Esophagus muscularis mucosa (tissue), 4 donors: ENCODE results near the gene TRPV6. TPM values are rescaled to one million over a fixed set of nuclear protein-coding genes. Genes with fewer than 3 reads are reported as not detected.

Experiments used
- DNase-seq: peaks from one replicate; pipeline ENCODE4 v3.0.0-alpha.2; 2017; ENCODE audit errors: extremely low spot score
- H3K27ac ChIP-seq, 4 donors: fragments of 200-600 bp; sonication (generic); replicated peaks in 1 of 4; 1 replicate in 3 of 4; 2 replicates in 1 of 4; pipeline ENCODE4 v1.5.1; 2016 to 2019; ENCODE audit warnings: mild to moderate bottlenecking in 1 of 4
- H3K27me3 ChIP-seq, 4 donors: fragments of 200-600 bp; sonication (generic); one replicate each; pipeline versions ENCODE4 v1.5.1 to v1.6.0; 2016 to 2019
- H3K36me3 ChIP-seq, 4 donors: fragments of 200-600 bp; sonication (generic); one replicate each; pipeline ENCODE4 v1.5.1; 2016 to 2019
- H3K4me1 ChIP-seq, 4 donors: fragments of 200-600 bp; sonication (generic); one replicate each; pipeline ENCODE4 v1.5.1; 2016 to 2019
- H3K4me3 ChIP-seq, 4 donors: fragments of 200-600 bp; sonication (generic); 1 replicate in 2 of 4; 2 replicates in 2 of 4; pipeline ENCODE4 v1.5.1; 2016 to 2019; ENCODE audit warnings: mild to moderate bottlenecking in 4 of 4, moderate library complexity in 1 of 4
- H3K9me3 ChIP-seq, 4 donors: fragments of 200-600 bp; sonication (generic); 1 replicate in 3 of 4; 2 replicates in 1 of 4; pipeline ENCODE4 v1.5.1; 2016 to 2019
- EP300 ChIP-seq: sonication (generic); formaldehyde crosslinking; IDR thresholded peaks from one replicate; pipeline ENCODE4 v1.6.1; 2017; ENCODE audit warnings: antibody characterized with exemption
- POLR2A ChIP-seq: fragments of 450-650 bp; IDR thresholded peaks from one replicate; pipeline ENCODE4 v1.6.1; 2017; ENCODE audit warnings: antibody characterized with exemption, moderate library complexity, mild to moderate bottlenecking, low read depth
- POLR2AphosphoS5 ChIP-seq, 2 donors: sonication (generic); formaldehyde crosslinking; IDR thresholded peaks; one replicate each; pipeline ENCODE4 v1.6.1; 2017; ENCODE audit warnings: antibody characterized with exemption in 2 of 2
- WGBS: methylation state at CpG from one replicate; pipeline ENCODE4 v1.1.5; 2018; 5-methylcytosine and 5-hydroxymethylcytosine counted together
- intact Hi-C: fragments of 100-400 bp; cut with DNase I; formaldehyde crosslinking; loops from one replicate; pipeline ENCODE4 v1.15.1; 2023
- total RNA-seq, 4 donors: library from RNA; depleted of rRNA; stranded (reverse); fragments of >200 nt; gene quantifications; one replicate each; pipeline versions ENCODE4 v1.1.0 to v1.2.1, GENCODE V29; 2016
- TF ChIP-seq, protein P1 (sequence below), 3 experiments: fragments of 200-600 bp in 2 of 3; fragments of 450-650 bp in 1 of 3; sonication (generic) in 2 of 3; IDR thresholded peaks; one replicate each; pipeline ENCODE4 v1.5.1; 2017 to 2019; ENCODE audit warnings: antibody characterized with exemption in 3 of 3, mild to moderate bottlenecking in 2 of 3, moderate library complexity in 1 of 3

The TRPV6 gene
- total RNA-seq, 4 donors from 2014 or later: not detected

GRCh38 chr7:142884286-142884640 lies 1.3 kb downstream of the TRPV6 start:
- intact Hi-C loops: no loop called here
- H3K4me1 ChIP-seq: no peaks in the 10 kb centered on the region
- no peak overlapping the region for H3K27ac ChIP-seq
- H3K27me3 ChIP-seq: peaks cover 0 to 62% (median 0%) of the 10 kb centered on the region in 4 donors
- no peak for DNase-seq
- H3K4me3 ChIP-seq: no peak overlapping the region
- WGBS: 73% methylated on average over 3 of the region's 4 CpGs
- TF ChIP-seq EP300: no peak
- TF ChIP-seq POLR2AphosphoS5 (IDR thresholded peaks at IDR 0.05): no peak
- no peak for TF ChIP-seq POLR2A
- no peaks in the 10 kb centered on the region for H3K9me3 ChIP-seq
- no peaks in the 10 kb centered on the region for H3K36me3 ChIP-seq

DNA sequence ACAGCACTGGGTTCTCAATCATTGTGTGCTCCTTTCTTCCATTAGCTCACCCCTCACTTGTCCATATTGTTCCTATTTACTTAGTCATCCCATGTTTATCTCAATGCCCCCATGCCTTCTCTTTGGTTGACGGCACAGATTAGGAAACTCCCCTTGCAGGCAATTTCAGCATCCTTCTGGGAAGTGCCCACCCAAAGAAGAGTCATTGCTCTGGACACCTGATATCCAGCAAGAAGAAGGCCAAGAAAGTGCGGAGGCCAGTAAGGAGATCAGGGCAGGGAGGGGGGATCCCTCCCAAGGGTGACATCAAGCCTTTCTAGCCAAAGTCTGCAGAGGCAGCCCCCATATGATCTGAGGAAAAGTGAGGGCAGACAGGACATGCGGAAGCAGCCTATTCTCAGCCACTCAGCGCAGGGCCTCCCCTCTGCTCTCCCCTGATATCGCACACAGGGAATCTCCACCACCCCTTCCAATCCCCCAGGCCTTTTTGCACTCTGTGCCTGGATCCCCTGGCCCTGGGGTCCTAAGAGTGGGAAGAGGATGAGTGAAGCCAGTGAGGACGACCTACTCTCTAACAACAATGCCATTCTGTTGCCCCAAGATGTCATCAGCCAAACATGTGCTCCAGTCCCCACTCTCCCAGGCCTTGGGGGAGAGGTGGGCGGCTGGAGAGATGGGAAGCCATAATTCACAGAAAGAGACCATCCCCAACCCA lies 1.8 kb downstream of the TRPV6 start:
- H3K27me3 ChIP-seq: peaks cover 0 to 57% (median 0%) of the 10 kb centered on the region in 4 donors
- no peaks in the 10 kb centered on the region for H3K36me3 ChIP-seq
- H3K9me3 ChIP-seq: no peaks in the 10 kb centered on the region
- no peak overlapping the region for H3K4me3 ChIP-seq
- intact Hi-C loops: no loop called here
- TF ChIP-seq EP300: no peak
- no peak for TF ChIP-seq POLR2AphosphoS5 (IDR thresholded peaks at IDR 0.05)
- TF ChIP-seq POLR2A: no peak
- TF ChIP-seq, protein P1, sequence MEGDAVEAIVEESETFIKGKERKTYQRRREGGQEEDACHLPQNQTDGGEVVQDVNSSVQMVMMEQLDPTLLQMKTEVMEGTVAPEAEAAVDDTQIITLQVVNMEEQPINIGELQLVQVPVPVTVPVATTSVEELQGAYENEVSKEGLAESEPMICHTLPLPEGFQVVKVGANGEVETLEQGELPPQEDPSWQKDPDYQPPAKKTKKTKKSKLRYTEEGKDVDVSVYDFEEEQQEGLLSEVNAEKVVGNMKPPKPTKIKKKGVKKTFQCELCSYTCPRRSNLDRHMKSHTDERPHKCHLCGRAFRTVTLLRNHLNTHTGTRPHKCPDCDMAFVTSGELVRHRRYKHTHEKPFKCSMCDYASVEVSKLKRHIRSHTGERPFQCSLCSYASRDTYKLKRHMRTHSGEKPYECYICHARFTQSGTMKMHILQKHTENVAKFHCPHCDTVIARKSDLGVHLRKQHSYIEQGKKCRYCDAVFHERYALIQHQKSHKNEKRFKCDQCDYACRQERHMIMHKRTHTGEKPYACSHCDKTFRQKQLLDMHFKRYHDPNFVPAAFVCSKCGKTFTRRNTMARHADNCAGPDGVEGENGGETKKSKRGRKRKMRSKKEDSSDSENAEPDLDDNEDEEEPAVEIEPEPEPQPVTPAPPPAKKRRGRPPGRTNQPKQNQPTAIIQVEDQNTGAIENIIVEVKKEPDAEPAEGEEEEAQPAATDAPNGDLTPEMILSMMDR (IDR thresholded peaks at IDR 0.05): no peak
- no peak for DNase-seq
- H3K27ac ChIP-seq: no peak overlapping the region
- H3K4me1 ChIP-seq: no peaks in the 10 kb centered on the region
- 63% methylated on average over 3 of the region's 7 CpGs for WGBS

GRCh38 chr7:142883145-142883544 lies 2.4 kb downstream of the TRPV6 start:
- DNase-seq: no peak
- H3K4me1 ChIP-seq: no peaks in the 10 kb centered on the region
- H3K9me3 ChIP-seq: no peaks in the 10 kb centered on the region
- WGBS: 88% methylated on average over 10 of the region's 10 CpGs
- H3K4me3 ChIP-seq: no peak overlapping the region
- H3K27ac ChIP-seq: no peak overlapping the region
- no peaks in the 10 kb centered on the region for H3K36me3 ChIP-seq
- H3K27me3 ChIP-seq: peaks cover 0 to 54% (median 0%) of the 10 kb centered on the region in 4 donors
- TF ChIP-seq EP300: no peak
- TF ChIP-seq, protein P1 (IDR thresholded peaks at IDR 0.05): no peak
- TF ChIP-seq POLR2A: no peak
- no peak for TF ChIP-seq POLR2AphosphoS5 (IDR thresholded peaks at IDR 0.05)
- intact Hi-C loops: no loop called here

DNA sequence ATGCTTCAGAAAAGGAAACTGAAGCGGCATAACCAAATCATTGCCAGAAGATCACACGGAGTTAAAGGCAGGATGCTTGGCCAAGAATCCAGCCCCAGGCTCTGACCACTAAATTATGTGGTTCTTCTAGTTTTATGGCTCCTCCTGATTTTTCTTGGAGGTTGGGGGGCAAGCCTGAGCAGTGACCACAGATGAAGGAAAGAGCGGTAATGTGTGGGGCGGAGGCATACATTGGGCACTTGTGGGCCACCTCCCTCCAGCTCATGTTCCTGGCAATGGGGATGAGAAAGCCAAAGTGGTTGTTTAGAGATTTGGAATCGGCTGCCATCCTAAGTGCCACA lies 3.2 kb downstream of the TRPV6 start:
- H3K4me1 ChIP-seq: no peaks in the 10 kb centered on the region
- H3K27ac ChIP-seq: no peak overlapping the region
- TF ChIP-seq POLR2A (no peak), POLR2AphosphoS5 (IDR thresholded peaks at IDR 0.05) (no peak), EP300 (no peak)
- TF ChIP-seq, protein P1 (IDR thresholded peaks at IDR 0.05): no peak
- no peak overlapping the region for H3K4me3 ChIP-seq
- 85% methylated on average over 5 of the region's 5 CpGs for WGBS
- no peak for DNase-seq
- no peaks in the 10 kb centered on the region for H3K36me3 ChIP-seq
- intact Hi-C loops: no loop called here
- no peaks in the 10 kb centered on the region for H3K9me3 ChIP-seq
- peaks cover 0 to 54% (median 0%) of the 10 kb centered on the region in 4 donors for H3K27me3 ChIP-seq

GRCh38 chr7:142881586-142882337 lies 3.8 kb downstream of the TRPV6 start:
- intact Hi-C loops: no loop called here
- DNase-seq: no peak
- Histone ChIP-seq H3K36me3 (no peaks in the 10 kb centered on the region), H3K27ac (no peak overlapping the region), H3K9me3 (no peaks in the 10 kb centered on the region), H3K4me1 (no peaks in the 10 kb centered on the region), H3K27me3 (peaks cover 0 to 57% (median 0%) of the 10 kb centered on the region in 4 donors), H3K4me3 (no peak overlapping the region)
- no peak for TF ChIP-seq POLR2A
- TF ChIP-seq, protein P1 (IDR thresholded peaks at IDR 0.05): no peak
- TF ChIP-seq EP300: no peak
- no peak for TF ChIP-seq POLR2AphosphoS5 (IDR thresholded peaks at IDR 0.05)
- 87% methylated on average over 9 of the region's 9 CpGs for WGBS
